Upper lobe of left lung (tissue), 4 donors: ENCODE measurements around the gene FAM83G.
"Not testable (repeated sequence)": the region's sequence is repeated elsewhere in the genome, so short reads cannot be mapped to it uniquely, and the experiment has no call there.

Experiments used
- EP300 ChIP-seq, 4 donors: sonication (generic); formaldehyde crosslinking; IDR thresholded peaks; one replicate each; pipeline ENCODE4 v1.5.1; 2017; ENCODE audit warnings: antibody characterized with exemption in 4 of 4, control low read depth in 2 of 4
- POLR2A ChIP-seq, 4 donors: fragments of 450-650 bp; IDR thresholded peaks; one replicate each; pipeline ENCODE4 v1.5.1; 2016 to 2017; ENCODE audit warnings: antibody characterized with exemption in 4 of 4, mild to moderate bottlenecking in 2 of 4
- POLR2AphosphoS5 ChIP-seq, 2 donors: sonication (generic); formaldehyde crosslinking; IDR thresholded peaks; one replicate each; pipeline ENCODE4 v1.5.1; 2017; ENCODE audit warnings: antibody characterized with exemption in 2 of 2
- TF ChIP-seq, protein P1 (sequence below), 6 experiments: fragments of 450-650 bp in 4 of 6; fragments of 200-600 bp in 2 of 6; sonication (generic) in 2 of 6; IDR thresholded peaks; one replicate each; pipeline ENCODE4 v1.5.1; 2016 to 2019; ENCODE audit warnings: antibody characterized with exemption in 6 of 6

DNA sequence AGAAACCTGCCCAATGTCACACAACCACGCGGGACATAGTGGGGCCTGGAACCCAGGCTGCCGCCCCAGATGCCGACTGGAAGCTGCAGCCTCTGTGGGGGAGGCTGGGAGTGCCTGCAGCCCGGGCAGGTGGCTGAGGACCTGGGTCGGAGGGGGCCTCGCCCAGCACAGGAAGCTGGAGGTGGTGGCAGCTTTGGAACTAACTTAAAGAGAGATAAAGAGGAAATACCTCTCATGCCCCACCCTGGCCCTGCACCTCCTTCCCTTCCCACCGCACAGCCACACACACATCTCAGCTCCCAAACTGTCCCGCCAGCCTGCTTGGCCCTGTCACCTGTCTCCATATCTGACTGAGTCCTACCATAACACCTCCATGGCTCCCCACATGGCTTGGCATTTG lies 35.8 kb upstream of the FAM83G start:
- TF ChIP-seq POLR2AphosphoS5, POLR2A, EP300 (IDR thresholded peaks at IDR 0.05): not testable (repeated sequence)
- TF ChIP-seq, protein P1, sequence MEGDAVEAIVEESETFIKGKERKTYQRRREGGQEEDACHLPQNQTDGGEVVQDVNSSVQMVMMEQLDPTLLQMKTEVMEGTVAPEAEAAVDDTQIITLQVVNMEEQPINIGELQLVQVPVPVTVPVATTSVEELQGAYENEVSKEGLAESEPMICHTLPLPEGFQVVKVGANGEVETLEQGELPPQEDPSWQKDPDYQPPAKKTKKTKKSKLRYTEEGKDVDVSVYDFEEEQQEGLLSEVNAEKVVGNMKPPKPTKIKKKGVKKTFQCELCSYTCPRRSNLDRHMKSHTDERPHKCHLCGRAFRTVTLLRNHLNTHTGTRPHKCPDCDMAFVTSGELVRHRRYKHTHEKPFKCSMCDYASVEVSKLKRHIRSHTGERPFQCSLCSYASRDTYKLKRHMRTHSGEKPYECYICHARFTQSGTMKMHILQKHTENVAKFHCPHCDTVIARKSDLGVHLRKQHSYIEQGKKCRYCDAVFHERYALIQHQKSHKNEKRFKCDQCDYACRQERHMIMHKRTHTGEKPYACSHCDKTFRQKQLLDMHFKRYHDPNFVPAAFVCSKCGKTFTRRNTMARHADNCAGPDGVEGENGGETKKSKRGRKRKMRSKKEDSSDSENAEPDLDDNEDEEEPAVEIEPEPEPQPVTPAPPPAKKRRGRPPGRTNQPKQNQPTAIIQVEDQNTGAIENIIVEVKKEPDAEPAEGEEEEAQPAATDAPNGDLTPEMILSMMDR (IDR thresholded peaks at IDR 0.05): not testable (repeated sequence)
